ENCODE measurements around the gene BECN2.

BECN2 gene

GRCh38 chr1:241950390-241950789, 7.2 kb upstream of the BECN2 start:
- no peak for TF ChIP-seq CTCF (conservative IDR thresholded peaks at IDR 0.05)
- no peak overlapping the region for H3K27ac ChIP-seq

GRCh38 chr1:241962153-241962552, 4.6 kb downstream of the BECN2 start:
- no peak for TF ChIP-seq CTCF (conservative IDR thresholded peaks at IDR 0.05)
- no peak overlapping the region for H3K27ac ChIP-seq

GRCh38 chr1:241963722-241964121, 6.2 kb downstream of the BECN2 start:
- TF ChIP-seq CTCF (conservative IDR thresholded peaks at IDR 0.05), result no peak
- H3K27ac ChIP-seq, result no peak overlapping the region

- no peak overlapping the region for H3K27ac ChIP-seq
- TF ChIP-seq CTCF (conservative IDR thresholded peaks at IDR 0.05), result no peak
These were observed 7.1 kb downstream of the BECN2 start for GRCh38 chr1:241964550-241965282.

GRCh38 chr1:241968611-241969010, 11.0 kb downstream of the BECN2 start:
- H3K27ac ChIP-seq, result no peak overlapping the region
- no peak for TF ChIP-seq CTCF (conservative IDR thresholded peaks at IDR 0.05)

GRCh38 chr1:241972703-241973369, 15.3 kb downstream of the BECN2 start:
- no peak for TF ChIP-seq CTCF (conservative IDR thresholded peaks at IDR 0.05)

GRCh38 chr1:241976229-241976628, 18.7 kb downstream of the BECN2 start:
- TF ChIP-seq CTCF (conservative IDR thresholded peaks at IDR 0.05), result no peak
- H3K27ac ChIP-seq, result no peak overlapping the region

More at GRCh38 chr1:241972703-241973369, 15.3 kb downstream of the BECN2 start:
- H3K27ac ChIP-seq, result no peak overlapping the region

Data from VCaP (cell line).